ENCODE results near the gene KHDC3L. TPM values are rescaled to one million over a fixed set of nuclear protein-coding genes. Genes with fewer than 3 reads are reported as not detected.

KHDC3L gene
- total RNA-seq, 1 experiment from 2014 or later = 0.22 TPM

GRCh38 chr6:73343164-73343563, 19.3 kb upstream of the KHDC3L start:
- Histone ChIP-seq H3K79me1 (ENCODE audit: insufficient read depth, low read depth, low read length, poor library complexity, severe bottlenecking) (no peaks in the 10 kb centered on the region), H2AK5ac (ENCODE audit: insufficient read length, low read length) (no peak overlapping the region), H3K27me3 (ENCODE audit: insufficient read depth, low read length) (no peaks in the 10 kb centered on the region), H2BK15ac (ENCODE audit: low read depth, low read length) (no peak overlapping the region), H3K79me2 (ENCODE audit: insufficient read depth, low read length) (no peaks in the 10 kb centered on the region), H3K9me3 (ENCODE audit: control insufficient read depth, low read depth, low read length) (no peaks in the 10 kb centered on the region), H2BK5ac (ENCODE audit: insufficient read length, low read length) (no peak overlapping the region), H3K23me2 (ENCODE audit: insufficient read length, low read depth, low read length, poor library complexity, severe bottlenecking) (no peaks in the 10 kb centered on the region), H3K14ac (ENCODE audit: insufficient read depth, low read length) (no peak overlapping the region), H3K18ac (ENCODE audit: insufficient read length, low read depth, low read length) (no peak overlapping the region), H2BK20ac (ENCODE audit: low read depth, low read length, poor library complexity, severe bottlenecking) (no peak overlapping the region), H3K27ac (ENCODE audit: insufficient read length, low read depth, low read length) (no peak overlapping the region), H2AFZ (ENCODE audit: low read length) (no peak overlapping the region), H3K4me1 (ENCODE audit: insufficient read depth, low read length) (no peaks in the 10 kb centered on the region), H3T11ph (ENCODE audit: low read length) (no peak overlapping the region), H4K91ac (ENCODE audit: insufficient read length, low read depth, low read length) (no peak overlapping the region), H3K9ac (ENCODE audit: extremely low read depth, insufficient read length, low read length) (no peak overlapping the region), H2BK120ac (ENCODE audit: low read depth, low read length, poor library complexity, severe bottlenecking) (no peak overlapping the region), H4K20me1 (ENCODE audit: control insufficient read depth, insufficient read depth, insufficient read length) (no peaks in the 10 kb centered on the region), H4K5ac (ENCODE audit: insufficient read length, low read depth, low read length) (no peak overlapping the region), H3K4ac (ENCODE audit: low read depth, low read length) (no peak overlapping the region), H3K4me2 (ENCODE audit: insufficient read depth, insufficient read length, low read length) (no peak overlapping the region), H4K8ac (replicated peaks; ENCODE audit: insufficient read length, low read depth, low read length) (no peak overlapping the region), H3K56ac (ENCODE audit: insufficient read length, low read depth, low read length) (no peak overlapping the region), H3K23ac (ENCODE audit: insufficient read length, low read depth, low read length) (no peak overlapping the region), H2BK12ac (ENCODE audit: insufficient read length, low read depth, low read length) (no peak overlapping the region)
- Mint-ChIP-seq H3K4me1 (peaks cover 24 to 25% of the 10 kb centered on the region in 2 experiments), H3K4me3 (no peak overlapping the region), H3K9me3 (peaks cover 3 to 6% of the 10 kb centered on the region in 2 experiments), H3K36me3 (ENCODE audit: insufficient read depth in 1 of 3, low read depth in 3 of 3) (peaks cover 0 to 6% (median 2%) of the 10 kb centered on the region in 3 experiments; a peak in 4 of 7 replicates), H3K27me3 (ENCODE audit: low read depth) (peaks cover 8% of the 10 kb centered on the region), H3K27ac (no peak overlapping the region)
- no peak for DNase-seq
- TF ChIP-seq CTCF (conservative IDR thresholded peaks at IDR 0.05) = no peak
